GM21447 (cell line): Measurements from ENCODE around the gene MESP2.

Source experiments
- ATAC-seq: cut with Tn5 transposase; IDR thresholded peaks from one replicate; pipeline ENCODE4 v1.9.1; 2021; ENCODE audit not compliant: unreplicated experiment

Gene MESP2, protein sequence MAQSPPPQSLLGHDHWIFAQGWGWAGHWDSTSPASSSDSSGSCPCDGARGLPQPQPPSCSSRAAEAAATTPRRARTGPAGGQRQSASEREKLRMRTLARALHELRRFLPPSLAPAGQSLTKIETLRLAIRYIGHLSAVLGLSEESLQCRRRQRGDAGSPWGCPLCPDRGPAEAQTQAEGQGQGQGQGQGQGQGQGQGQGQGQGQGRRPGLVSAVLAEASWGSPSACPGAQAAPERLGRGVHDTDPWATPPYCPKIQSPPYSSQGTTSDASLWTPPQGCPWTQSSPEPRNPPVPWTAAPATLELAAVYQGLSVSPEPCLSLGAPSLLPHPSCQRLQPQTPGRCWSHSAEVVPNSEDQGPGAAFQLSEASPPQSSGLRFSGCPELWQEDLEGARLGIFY

DNA sequence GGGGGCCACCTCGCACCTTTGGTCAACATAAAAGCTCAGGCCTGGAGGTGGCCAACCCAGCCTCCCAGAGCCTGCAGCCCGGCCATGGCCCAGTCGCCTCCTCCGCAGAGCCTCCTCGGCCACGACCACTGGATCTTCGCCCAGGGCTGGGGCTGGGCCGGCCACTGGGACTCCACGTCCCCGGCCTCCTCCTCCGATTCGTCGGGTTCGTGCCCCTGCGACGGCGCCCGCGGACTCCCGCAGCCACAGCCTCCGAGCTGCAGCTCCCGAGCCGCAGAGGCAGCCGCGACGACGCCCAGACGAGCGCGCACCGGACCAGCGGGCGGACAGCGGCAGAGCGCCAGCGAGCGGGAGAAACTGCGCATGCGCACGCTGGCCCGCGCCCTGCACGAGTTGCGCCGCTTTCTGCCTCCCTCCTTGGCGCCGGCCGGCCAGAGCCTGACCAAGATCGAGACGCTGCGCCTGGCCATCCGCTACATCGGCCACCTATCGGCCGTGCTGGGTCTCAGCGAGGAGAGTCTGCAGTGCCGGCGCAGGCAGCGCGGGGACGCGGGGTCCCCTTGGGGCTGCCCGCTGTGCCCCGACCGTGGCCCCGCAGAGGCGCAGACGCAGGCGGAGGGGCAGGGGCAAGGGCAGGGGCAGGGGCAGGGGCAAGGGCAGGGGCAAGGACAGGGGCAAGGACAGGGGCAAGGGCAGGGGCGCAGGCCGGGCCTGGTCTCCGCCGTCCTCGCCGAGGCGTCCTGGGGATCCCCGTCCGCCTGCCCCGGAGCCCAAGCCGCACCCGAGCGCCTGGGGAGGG, at the start of gene MESP2:
Gene MESP2, plus strand, starts transcription at position 59 of the 799 bp plus-strand sequence. Its CDS starts 26 bp downstream, at position 85.
- ATAC-seq, result peak; percentile 43

GRCh38 chr15:89728254-89728653, 47.9 kb upstream of the MESP2 start:
- ATAC-seq, result no peak

DNA sequence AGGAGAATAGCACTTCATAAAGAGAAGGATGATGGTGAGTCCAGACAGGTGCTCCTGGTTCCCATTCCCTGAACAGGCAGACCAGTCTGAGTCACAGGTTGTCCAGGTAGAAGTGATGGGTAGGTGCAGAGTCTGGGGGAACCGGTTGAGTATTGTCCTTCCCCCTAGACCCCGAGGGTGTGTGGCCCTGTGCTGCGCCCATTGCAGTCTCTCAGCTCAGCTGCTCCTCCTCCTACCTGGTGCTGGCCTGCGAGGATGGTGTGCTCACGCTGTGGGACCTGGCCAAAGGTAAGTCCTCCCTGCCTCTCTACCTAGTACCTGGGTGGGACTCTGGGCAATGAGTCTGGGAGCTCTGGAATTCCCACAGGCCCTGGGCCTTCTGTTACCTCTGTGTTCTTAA, 44.9 kb upstream of the MESP2 start:
- ATAC-seq, result no peak

DNA sequence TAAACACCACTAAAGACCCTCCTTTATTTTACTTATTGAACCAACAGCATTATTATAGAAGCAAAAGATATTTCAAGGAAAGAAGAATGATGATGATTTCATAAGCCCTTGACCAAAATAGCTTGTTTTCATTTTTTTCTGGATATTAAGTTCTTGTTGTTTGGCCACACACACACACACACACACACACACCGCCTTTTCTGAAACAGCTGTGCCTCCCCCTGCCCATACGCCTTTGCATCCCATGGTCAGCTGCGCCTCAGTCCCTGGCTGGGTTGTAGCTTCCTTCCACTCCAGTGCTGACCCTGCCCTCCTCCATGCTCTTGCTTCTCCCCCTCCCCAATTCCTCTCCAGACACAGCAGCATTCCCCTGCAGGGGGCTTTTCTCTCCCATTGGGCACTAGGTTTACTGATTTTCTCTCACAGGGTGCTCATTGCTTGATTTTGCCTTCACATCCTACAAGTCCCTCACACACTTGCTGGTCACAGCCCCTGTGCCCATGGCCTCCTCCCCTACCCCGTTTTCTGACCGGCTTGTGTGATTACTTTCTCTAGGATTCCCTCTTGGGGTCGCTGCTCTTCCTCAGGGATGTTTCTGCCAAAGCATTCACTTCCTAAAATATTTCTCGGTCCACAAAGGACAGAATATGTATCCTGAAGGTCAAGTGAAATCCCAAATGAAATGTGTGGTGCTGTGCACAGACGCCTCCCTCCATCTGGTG, 43.5 kb upstream of the MESP2 start:
- no peak for ATAC-seq

DNA sequence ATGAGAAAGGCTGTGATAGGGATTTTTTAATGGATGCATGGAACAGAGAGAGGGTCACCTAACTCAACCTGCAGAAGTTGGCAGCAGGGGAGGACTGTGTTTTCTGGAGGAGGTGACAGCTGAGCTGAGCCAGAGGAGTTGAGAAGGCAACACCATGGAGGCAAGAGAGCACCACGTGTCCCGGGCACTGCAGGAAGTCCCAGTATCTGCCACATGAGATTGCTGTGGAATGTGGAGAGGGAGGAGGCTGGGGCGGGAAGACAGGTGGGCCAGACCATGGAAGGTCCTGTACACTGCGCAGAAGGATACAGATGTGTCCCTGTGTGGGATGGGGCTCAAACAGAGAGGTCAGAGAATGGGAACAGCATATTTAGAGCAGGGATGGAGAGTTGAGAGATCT, 40.4 kb upstream of the MESP2 start:
- ATAC-seq, result no peak

DNA sequence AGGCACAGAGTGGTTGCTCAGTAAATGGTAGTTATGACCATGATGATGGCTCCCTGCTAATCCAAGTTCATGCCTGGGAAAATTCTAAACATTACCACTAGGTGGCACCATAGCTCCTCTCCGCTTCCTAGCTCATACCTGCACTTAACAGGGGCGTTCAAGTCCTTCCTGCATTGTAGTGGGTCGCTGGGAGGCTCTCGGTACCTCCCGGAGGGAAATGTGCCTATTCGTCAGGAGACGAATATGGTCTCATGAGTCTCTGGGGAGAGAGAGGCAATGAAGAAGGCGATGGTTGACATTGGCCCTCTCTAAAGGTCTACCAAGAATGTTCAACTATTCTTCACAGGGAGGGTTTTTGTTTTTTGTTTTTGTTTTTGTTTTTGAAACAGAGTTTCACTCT, 36.0 kb upstream of the MESP2 start:
- no peak for ATAC-seq

- ATAC-seq, result no peak
Observed at GRCh38 chr15:89743011-89743410, 33.1 kb upstream of the MESP2 start.

DNA sequence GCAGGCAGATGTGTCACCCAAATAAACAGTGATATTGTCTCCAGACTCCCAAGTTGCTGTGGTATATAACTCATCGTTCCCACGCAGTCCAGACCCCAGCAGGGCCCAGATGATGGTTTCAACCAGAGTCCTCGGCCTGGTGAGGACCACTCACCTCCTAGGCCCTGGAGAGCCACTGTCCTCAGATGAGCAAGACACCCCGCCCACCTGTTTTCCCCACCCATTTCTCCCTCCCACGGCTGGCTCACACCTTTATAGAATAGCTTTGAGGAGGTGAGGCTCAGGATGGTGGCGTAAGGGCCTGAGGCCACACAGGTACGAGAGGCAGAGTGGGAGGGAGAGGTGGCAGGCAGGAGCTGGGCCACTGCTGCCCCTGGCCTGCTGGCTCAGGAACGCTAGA, 32.5 kb upstream of the MESP2 start:
- no peak for ATAC-seq

DNA sequence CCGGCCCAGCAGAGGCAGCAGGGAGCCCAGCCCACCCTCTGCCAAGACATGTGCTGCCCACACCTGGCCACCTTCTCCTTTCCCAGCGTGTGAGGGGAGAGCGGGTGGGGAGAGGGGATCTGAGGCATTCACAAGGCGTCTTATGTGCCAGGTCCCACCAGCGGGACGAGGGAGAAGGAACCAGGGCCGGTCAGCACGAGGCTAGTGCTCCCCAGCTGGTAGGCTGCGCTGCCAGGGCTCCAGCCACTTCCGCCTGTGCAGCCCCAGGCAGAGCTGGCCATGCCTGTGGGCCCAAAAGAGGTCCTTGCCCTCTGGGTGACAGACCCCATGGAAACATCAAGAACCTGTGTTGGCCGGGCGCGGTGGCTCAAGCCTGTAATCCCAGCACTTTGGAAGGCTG, 31.0 kb upstream of the MESP2 start:
- no peak for ATAC-seq

GRCh38 chr15:89745768-89746167, 30.4 kb upstream of the MESP2 start:
- no peak for ATAC-seq

DNA sequence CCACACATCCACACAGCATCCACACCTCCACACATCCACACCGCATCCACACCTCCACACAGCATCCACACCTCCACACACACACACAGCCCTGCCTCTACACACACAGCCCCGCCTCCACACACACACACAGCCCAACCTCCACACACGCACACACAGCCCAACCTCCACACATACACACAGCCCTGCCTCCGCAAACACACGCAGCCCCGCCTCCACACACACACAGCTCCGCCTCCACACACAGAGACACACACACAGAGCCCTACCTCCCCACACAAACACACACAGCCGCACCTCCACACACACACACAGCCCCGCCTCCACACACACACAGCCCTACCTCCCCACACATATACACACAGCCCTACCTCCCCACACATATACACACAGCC, 29.7 kb upstream of the MESP2 start:
- ATAC-seq, result no peak

DNA sequence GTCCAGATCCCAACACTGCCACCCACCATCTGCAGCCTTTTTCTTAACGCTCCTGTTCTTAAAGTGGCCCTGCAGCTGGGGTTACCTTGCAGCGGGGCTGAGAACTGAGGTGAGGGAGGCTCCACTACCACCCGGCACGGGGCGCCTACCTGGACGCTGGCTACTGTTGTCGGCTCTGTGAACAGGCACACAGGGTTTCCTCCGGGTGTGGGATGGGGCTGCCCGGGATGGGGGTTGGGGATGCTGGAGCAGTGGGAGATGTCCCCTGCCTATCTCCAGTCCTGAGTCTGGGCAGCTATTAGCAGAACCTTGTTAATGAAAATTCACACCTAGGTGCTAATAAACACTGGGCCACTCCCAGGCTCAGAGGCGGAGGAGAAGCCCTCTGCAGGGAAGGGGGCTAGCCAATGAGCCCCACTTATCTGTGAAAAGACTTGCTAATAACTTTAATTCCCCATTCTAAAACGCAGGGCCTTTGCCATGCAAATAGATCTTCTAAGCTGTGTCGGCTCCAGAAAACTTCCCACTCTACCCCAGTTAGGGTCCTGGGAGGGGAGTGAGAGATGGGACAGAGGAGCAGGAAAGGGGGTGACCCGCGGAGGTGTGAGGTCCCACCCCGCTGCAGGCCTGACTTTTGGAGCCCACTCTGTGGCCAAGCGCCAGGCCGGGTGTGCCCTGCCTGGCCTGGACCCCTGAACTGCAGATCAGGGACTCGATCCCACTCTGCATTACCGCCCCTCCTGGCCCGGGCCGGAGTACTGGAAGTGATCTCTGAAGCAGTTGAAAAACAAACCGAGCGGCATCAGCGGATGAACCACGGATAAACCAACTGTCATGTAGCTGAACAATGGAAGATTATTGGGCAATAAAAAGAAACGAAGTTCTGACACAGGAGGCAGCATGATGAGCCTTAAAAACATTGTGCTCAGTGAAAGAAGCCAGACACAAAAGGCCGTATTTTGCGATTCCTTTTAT, 28.1 kb upstream of the MESP2 start:
- ATAC-seq, result no peak

GRCh38 chr15:89749054-89749453, 27.1 kb upstream of the MESP2 start:
- no peak for ATAC-seq

DNA sequence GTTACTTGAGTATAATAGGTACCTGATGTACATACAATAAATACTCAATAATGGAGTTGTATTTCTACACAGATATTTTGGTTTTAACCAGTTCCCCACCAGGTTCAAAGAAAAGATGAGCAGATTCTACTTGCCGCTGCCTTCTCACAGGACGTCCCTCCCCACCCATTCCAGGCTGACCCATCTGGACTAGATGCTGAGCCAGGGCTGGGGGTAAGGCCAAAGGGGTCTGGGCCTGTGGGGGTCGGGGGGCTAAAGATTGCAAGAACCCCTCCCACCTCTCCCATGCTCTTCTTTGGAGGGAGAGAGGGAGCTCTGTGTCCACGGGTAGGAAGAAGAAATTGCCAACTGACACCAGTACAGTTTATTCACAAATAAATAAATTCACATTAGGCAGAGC, 26.6 kb upstream of the MESP2 start:
- no peak for ATAC-seq

DNA sequence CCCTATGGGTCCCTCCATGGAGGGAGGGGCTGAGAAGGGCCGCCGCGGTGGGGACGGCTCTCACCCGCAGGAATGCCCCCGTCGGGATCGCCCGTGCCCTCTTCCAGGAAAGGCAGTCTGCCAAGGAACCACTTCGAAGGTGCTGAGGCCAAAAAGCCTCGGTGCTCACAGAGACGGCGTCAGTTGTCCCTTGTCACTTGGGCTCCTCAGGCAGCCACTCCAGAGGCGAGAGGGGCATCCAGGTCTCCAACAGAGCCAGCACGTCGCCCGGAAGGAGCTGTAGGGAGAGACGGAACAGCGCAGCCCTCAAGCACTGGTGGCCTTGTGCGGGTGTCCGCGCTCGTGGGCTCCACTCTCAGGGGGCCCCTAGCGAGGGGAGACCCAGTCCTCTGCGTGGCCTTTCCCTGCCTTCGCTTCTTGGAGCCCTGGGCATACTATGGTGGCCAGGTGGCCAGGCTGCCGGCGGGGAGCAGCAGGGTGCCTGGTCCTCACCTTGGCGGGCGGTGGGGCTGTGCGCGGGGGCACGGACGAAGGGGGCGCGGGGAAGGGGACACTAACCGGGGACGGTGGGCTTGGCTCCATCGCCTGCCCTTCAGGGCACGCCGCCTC, 26.1 kb upstream of the MESP2 start:
- ATAC-seq, result peak; percentile 8

- ATAC-seq, result peak; percentile 93
Observed at GRCh38 chr15:89750560-89751542, 25.3 kb upstream of the MESP2 start, which contains the start of gene MESP1. MESP1 (minus strand) TSS chr15:89751249; CDS start chr15:89751231, 18 bp downstream.

DNA sequence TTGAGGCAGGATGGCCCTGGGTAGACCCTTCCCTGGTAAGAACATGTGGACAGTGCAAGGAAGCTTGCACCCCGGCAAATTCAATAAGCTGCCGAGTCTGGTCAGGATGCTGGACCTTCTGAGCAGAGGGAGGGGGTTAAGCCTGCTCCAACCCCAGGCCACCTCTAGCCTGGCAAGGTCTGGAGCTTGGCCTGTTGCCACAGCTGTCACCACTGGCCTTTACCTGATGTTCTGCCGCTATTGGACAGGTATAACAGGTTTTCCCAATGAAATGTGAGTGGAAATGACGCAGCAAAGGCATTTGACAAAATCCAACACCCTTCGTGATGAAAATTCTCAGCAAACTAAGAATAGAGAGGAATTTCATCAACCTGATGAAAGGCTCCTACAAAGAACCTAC, 24.4 kb upstream of the MESP2 start:
- no peak for ATAC-seq

DNA sequence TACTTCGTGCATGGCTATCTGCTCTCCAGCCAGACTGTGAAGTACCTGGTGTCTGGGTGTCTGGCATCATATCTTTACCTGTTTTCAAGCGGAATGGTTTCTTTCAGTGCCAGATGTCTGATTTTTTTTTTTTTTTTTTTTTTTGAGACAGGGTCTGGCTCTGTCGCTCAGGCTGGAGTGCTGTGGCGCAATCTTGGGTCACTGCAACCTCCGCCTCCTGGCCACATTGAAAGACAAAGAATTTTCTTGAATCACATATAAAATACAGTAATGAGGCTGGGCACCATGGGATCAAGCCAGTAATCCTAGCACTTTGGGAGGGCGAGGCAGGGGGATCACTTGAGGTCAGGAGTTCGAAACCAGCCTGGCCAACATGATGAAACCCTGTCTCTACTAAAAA, 22.3 kb upstream of the MESP2 start:
- ATAC-seq, result no peak
